DLD1 (cell line): ENCODE measurements around the gene HMGXB3.

Source experiments
- in situ Hi-C: cut with HindIII; loops from 2 replicates; pipeline ENCODE4 v1.10.0; 2017; ENCODE audit warnings: low sequenced_read_pairs

HMGXB3 gene

GRCh38 chr5:150052226-150052955, 51.9 kb downstream of the HMGXB3 start:
- in situ Hi-C loops, result loop anchor here (10.0 kb wide), 1 partner anchor 222 kb away; no protein-coding TSS in a partner anchor

- in situ Hi-C loops, result loop anchor here (10.0 kb wide), 1 partner anchor 222 kb away; no protein-coding TSS in a partner anchor
Measured at GRCh38 chr5:150052956-150053712, 52.6 kb downstream of the HMGXB3 start.

- in situ Hi-C loops, result loop anchor here (10.0 kb wide), 1 partner anchor 221 kb away; no protein-coding TSS in a partner anchor
Measured at GRCh38 chr5:150053713-150054392, 53.3 kb downstream of the HMGXB3 start.

GRCh38 chr5:150054569-150054968, 54.0 kb downstream of the HMGXB3 start:
- in situ Hi-C loops, result loop anchor here (10.0 kb wide), 1 partner anchor 220 kb away; no protein-coding TSS in a partner anchor

GRCh38 chr5:150055326-150056074, 55.0 kb downstream of the HMGXB3 start:
- in situ Hi-C loops, result loop anchor here (10.0 kb wide), 1 partner anchor 219 kb away; no protein-coding TSS in a partner anchor

GRCh38 chr5:150056075-150056443, 55.5 kb downstream of the HMGXB3 start:
- in situ Hi-C loops, result loop anchor here (10.0 kb wide), 1 partner anchor 219 kb away; no protein-coding TSS in a partner anchor

- in situ Hi-C loops, result loop anchor here (10.0 kb wide), 1 partner anchor 218 kb away; no protein-coding TSS in a partner anchor
Measured at GRCh38 chr5:150057052-150057451, 56.5 kb downstream of the HMGXB3 start.

- in situ Hi-C loops, result loop anchor here (10.0 kb wide), 1 partner anchor 217 kb away; no protein-coding TSS in a partner anchor
Measured at GRCh38 chr5:150057511-150057910, 57.0 kb downstream of the HMGXB3 start.

- in situ Hi-C loops, result loop anchor here (10.0 kb wide), 1 partner anchor 217 kb away; no protein-coding TSS in a partner anchor
Measured at GRCh38 chr5:150057996-150058395, 57.5 kb downstream of the HMGXB3 start.

GRCh38 chr5:150058480-150059126, 58.1 kb downstream of the HMGXB3 start:
- in situ Hi-C loops, result loop anchor here (10.0 kb wide), 1 partner anchor 216 kb away; no protein-coding TSS in a partner anchor

GRCh38 chr5:150059623-150060022, 59.1 kb downstream of the HMGXB3 start:
- in situ Hi-C loops, result loop anchor here (5.0 to 10.0 kb wide), 2 partner anchors 32 to 215 kb away; no protein-coding TSS in a partner anchor

GRCh38 chr5:150060471-150060870, 59.9 kb downstream of the HMGXB3 start:
- in situ Hi-C loops, result loop anchor here (5.0 kb wide), 1 partner anchor 33 kb away; no protein-coding TSS in a partner anchor

GRCh38 chr5:150061538-150061995, 61.0 kb downstream of the HMGXB3 start:
- in situ Hi-C loops, result loop anchor here (5.0 kb wide), 1 partner anchor 34 kb away; no protein-coding TSS in a partner anchor

- in situ Hi-C loops, result loop anchor here (5.0 kb wide), 1 partner anchor 35 kb away; no protein-coding TSS in a partner anchor
Measured at GRCh38 chr5:150062216-150062922, 61.8 kb downstream of the HMGXB3 start.

GRCh38 chr5:150063638-150064037, 63.1 kb downstream of the HMGXB3 start:
- in situ Hi-C loops, result loop anchor here (5.0 kb wide), 1 partner anchor 36 kb away; no protein-coding TSS in a partner anchor

GRCh38 chr5:150064681-150065220, 64.2 kb downstream of the HMGXB3 start:
- in situ Hi-C loops, result loop anchor here (5.0 kb wide), 1 partner anchor 37 kb away; no protein-coding TSS in a partner anchor

GRCh38 chr5:150065346-150065745, 64.8 kb downstream of the HMGXB3 start:
- in situ Hi-C loops, result no loop called here

GRCh38 chr5:150065886-150066285, 65.3 kb downstream of the HMGXB3 start:
- in situ Hi-C loops, result no loop called here
